Adrenal gland (tissue), 5 donors: ENCODE results near the gene IQGAP3.

Experiments
- POLR2A ChIP-seq, 2 donors: fragments of 450-650 bp; IDR thresholded peaks; one replicate each; pipeline ENCODE4 v1.6.1; 2017; ENCODE audit warnings: antibody characterized with exemption in 2 of 2, mild to moderate bottlenecking in 2 of 2, moderate library complexity in 1 of 2
- TF ChIP-seq, protein P1 (sequence below), 6 experiments: fragments of 450-650 bp in 4 of 6; fragments of 200-600 bp in 2 of 6; sonication (generic) in 1 of 6; IDR thresholded peaks; 1 replicate in 5 of 6; 2 replicates in 1 of 6; pipeline versions ENCODE4 v1.5.1 to v1.8.0; 2016 to 2021; ENCODE audit warnings: antibody characterized with exemption in 6 of 6, mild to moderate bottlenecking in 2 of 6, moderate library complexity in 1 of 6
- donor health status: DM: no; HTN: no; CAD: no.

DNA sequence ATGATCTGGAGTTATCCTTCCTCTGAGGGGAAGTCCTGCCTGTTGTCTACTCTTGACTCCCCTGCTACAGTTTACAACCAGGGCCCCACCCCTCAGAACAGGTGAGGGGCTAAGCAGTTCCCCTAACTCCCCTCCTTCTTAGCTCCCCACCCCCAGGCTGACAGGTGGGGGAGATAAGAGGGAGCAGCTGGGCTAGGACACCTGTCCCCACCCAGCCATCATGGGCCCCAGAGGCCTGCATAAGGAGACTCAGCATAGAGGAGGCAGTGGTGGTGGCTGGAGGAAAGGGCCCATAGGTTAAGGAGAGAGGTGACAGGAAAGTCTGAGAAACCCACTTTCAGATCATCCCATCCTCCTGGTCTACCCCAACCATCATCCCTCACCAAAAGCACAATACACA lies 78.6 kb downstream of the IQGAP3 start:
- TF ChIP-seq POLR2A (IDR thresholded peaks at IDR 0.05), result no peak
- TF ChIP-seq, protein P1, sequence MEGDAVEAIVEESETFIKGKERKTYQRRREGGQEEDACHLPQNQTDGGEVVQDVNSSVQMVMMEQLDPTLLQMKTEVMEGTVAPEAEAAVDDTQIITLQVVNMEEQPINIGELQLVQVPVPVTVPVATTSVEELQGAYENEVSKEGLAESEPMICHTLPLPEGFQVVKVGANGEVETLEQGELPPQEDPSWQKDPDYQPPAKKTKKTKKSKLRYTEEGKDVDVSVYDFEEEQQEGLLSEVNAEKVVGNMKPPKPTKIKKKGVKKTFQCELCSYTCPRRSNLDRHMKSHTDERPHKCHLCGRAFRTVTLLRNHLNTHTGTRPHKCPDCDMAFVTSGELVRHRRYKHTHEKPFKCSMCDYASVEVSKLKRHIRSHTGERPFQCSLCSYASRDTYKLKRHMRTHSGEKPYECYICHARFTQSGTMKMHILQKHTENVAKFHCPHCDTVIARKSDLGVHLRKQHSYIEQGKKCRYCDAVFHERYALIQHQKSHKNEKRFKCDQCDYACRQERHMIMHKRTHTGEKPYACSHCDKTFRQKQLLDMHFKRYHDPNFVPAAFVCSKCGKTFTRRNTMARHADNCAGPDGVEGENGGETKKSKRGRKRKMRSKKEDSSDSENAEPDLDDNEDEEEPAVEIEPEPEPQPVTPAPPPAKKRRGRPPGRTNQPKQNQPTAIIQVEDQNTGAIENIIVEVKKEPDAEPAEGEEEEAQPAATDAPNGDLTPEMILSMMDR (IDR thresholded peaks at IDR 0.05), result no peak
